Raji (cell line): Measurements from ENCODE around the gene C11orf68.

Source experiments
- POLR2A ChIP-seq: IDR thresholded peaks from 2 replicates; pipeline ENCODE4 v1.6.1; 2011; ENCODE audit warnings: low read depth, low read length, control low read depth; ENCODE audit not compliant: insufficient read depth

The C11orf68 gene

DNA sequence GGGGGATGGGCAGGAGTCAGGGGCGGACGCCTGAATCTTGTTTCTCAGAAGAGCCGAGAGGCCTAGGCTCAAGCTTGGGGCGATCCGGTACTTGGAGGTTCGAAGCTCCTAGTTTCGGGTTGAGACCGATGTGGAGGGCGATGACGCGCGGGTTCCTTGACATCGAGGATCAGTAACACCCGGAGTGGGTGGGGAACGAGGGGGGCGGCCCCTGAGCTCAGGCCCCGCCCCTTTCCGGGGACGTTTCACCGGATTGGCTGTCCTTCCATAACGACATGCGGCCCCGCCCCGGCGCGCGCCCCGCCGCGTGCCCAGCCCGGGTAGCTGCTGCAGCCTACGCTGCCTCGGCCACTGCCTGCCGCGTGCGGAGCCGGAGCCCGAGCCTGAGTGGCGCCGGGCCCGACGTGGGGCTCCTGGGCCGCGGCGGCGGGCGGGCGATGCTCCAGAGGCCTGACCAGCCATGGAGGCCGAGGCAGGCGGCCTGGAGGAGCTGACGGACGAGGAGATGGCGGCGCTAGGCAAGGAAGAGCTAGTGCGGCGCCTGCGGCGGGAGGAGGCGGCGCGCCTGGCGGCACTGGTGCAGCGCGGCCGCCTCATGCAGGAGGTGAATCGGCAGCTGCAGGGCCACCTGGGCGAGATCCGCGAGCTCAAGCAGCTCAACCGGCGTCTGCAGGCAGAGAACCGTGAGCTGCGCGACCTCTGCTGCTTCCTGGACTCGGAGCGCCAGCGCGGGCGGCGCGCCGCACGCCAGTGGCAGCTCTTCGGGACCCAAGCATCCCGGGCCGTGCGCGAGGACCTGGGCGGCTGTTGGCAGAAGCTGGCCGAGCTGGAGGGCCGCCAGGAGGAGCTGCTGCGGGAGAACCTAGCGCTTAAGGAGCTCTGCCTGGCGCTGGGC, 28.3 kb downstream of the C11orf68 start, which contains the start of gene CCDC85B:
CCDC85B (plus strand) TSS at position 350 of the 895 bp plus-strand sequence; CDS start at position 461, 111 bp downstream.
- TF ChIP-seq POLR2A = peak; percentile 97

DNA sequence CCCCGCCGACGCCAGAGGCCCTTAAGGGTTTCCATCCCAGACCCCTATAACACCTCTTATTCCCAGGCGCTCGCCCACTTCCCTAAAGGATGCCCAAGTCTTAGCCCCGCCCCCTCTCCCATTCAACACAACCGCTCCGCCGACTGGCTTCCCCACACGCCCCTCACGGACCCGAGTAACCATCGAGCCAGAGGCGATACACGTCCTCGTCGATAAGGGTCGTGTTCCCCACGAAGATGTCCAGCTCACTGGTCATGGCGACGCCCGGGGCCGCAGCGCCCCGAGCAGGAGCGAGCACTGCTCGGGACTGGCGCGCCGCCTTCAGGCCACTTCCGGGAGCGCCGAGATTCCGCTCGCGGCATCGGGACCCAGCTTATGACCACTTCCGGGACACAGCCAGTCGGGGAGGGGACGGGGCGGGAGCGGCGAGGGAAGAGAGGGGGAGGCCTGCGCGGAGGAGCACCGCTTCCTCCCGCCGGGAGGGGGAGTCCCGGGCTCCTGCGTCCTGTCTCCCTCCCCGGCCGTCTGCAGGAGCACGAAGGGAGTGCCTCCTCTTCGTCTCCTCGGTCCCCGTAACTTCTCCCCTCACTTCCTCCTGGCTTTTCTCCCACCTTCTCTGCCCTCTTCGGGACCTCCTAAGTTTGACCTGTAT, 30.6 kb downstream of the C11orf68 start, which contains the start of gene FIBP:
FIBP (minus strand) TSS at position 309 of the 652 bp plus-strand sequence; CDS start at position 256, 53 bp downstream.
- TF ChIP-seq POLR2A = peak; percentile 98

- no peak for TF ChIP-seq POLR2A
These were observed 31.1 kb downstream of the C11orf68 start for GRCh38 chr11:65887723-65888162.

- TF ChIP-seq POLR2A = no peak
These were observed 31.8 kb downstream of the C11orf68 start for GRCh38 chr11:65886826-65887722.

- no peak for TF ChIP-seq POLR2A
These were observed 32.9 kb downstream of the C11orf68 start for GRCh38 chr11:65885808-65886536.

DNA sequence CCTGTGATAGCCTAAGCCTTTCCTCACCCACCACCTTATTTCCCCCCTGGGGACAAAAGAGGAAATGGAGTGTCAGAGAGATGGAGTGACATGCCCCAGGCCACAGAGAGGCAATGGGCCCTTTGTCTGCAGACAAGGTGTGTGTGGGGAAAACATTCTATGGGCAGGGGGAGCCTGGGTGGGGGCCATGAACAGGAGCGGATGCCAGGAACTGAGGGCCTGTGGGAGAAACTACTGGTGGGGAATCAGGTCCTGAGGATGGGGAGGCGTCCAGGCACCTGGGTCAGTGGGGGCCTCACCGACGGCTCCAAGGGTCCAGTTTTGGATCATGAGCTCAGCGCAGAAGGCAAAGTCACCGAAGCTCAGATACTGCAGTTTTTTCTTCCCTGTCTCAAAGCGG, 33.6 kb downstream of the C11orf68 start:
- no peak for TF ChIP-seq POLR2A

DNA sequence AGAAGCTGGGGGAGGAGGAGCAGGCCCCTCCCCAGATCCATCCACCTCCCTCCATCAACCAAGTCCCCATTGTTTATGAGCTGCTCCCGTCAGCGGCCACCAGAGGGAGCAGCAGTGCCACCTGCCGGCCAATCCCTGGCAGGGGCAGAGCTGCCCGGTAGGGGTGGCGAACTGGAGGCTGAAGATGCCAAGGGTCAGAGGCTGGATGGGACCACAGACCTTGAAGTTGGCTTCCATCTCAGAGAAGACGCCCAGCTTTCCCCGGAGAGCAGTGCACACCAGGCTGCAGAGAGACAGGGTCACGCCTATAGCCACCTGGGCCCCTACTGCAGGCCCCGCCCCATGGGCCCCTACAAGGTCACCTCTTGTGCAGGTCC, 34.2 kb downstream of the C11orf68 start:
- peak; percentile 19; the same call in 1 of the 2 replicates for TF ChIP-seq POLR2A

GRCh38 chr11:65883786-65884715, 34.8 kb downstream of the C11orf68 start:
- no peak for TF ChIP-seq POLR2A

DNA sequence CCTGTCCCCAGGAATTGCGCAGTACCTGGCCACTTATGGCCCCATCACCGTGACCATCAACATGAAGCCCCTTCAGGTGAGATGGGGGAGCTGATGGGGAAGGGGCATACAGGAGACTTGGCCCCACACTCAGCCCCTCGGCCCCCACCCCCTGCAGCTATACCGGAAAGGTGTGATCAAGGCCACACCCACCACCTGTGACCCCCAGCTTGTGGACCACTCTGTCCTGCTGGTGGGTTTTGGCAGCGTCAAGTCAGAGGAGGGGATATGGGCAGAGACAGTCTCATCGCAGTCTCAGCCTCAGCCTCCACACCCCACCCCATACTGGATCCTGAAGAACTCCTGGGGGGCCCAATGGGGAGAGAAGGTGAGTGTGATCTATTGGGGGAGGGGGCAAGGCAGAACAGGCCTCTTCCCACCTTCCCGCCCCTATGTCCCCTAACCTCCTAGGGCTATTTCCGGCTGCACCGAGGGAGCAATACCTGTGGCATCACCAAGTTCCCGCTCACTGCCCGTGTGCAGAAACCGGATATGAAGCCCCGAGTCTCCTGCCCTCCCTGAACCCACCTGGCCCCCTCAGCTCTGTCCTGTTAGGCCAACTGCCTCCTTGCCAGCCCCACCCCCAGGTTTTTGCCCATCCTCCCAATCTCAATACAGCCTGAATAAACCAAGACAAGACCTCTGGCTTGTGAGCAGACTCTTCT, 35.7 kb downstream of the C11orf68 start:
- no peak for TF ChIP-seq POLR2A

DNA sequence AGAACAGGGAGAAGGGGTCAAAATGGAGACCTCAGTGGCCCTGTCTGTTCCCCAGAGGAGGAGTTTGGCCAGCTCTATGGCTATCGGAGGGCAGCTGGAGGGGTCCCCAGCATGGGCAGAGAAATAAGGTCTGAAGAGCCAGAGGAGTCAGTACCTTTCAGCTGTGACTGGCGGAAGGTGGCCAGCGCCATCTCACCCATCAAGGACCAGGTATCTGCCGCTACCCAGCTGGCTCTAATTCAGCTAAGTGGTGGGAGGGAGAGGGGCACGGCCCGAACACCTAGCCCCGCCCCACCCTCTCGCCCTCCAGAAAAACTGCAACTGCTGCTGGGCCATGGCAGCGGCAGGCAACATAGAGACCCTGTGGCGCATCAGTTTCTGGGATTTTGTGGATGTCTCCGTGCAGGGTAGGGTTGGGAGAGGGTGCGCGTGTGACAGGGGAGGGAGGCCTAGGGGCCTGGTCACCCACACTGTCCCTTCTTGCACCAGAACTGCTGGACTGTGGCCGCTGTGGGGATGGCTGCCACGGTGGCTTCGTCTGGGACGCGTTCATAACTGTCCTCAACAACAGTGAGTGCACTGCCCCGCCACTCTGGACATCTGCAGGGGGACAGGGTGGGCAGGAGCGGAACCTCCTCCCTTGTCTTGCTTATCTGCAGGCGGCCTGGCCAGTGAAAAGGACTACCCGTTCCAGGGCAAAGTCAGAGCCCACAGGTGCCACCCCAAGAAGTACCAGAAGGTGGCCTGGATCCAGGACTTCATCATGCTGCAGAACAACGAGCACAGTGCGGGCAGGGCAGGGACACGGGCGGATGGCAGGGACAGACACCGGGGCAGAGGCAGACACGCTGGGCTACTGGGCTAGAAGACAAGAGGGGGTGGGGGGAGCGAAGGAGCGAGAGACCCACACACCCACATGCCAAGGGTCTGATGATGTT, 36.5 kb downstream of the C11orf68 start:
- no peak for TF ChIP-seq POLR2A

GRCh38 chr11:65880844-65881421, 37.9 kb downstream of the C11orf68 start:
- peak; percentile 9; the same call in 1 of the 2 replicates for TF ChIP-seq POLR2A
